HCT116 (cell line): Measurements from ENCODE around the gene DIPK1B. TPM values are rescaled to one million over a fixed set of nuclear protein-coding genes. Genes with fewer than 3 reads are reported as not detected.

ENCODE experiments used
- ATAC-seq: fragments of 200-7000 bp; cut with Tn5 transposase; 2 replicates; pipeline ENCODE4 v1.9.1; 2020; ENCODE audit warnings: mild to moderate bottlenecking, moderate library complexity
- BruUV-seq: library from RNA; stranded (reverse); fragments of 400-500 nt; replicated peaks from 2 replicates; lab custom pipeline; 2021; lab: Mats Ljungman, UMichigan
- CTCF ChIA-PET: fragments of 300-600 bp; sonication (Branson Sonifier 250); formaldehyde crosslinking; loops from one replicate; lab custom pipeline; 2021; ENCODE audit warnings: antibody characterized with exemption; lab: Charles Lee
- POLR2A ChIA-PET: fragments of 300-600, 350-600 bp; sonication (Branson Sonifier 250); formaldehyde crosslinking; loops from one replicate; lab custom pipeline; 2021; ENCODE audit warnings: antibody characterized with exemption; lab: Charles Lee
- RAD21 ChIA-PET, 2 experiments: fragments of 300-600 bp; sonication (Branson Sonifier 250); formaldehyde crosslinking; loops; one replicate each; lab custom pipeline; 2023; ENCODE audit warnings: low total read pairs in 2 of 2; ENCODE audit not compliant: uncharacterized antibody in 2 of 2, unreplicated experiment in 2 of 2, low non-redundant PET in 1 of 2; lab: Charles Lee
- DNase-seq: peaks from one replicate; pipeline ENCODE4 v3.0.0-alpha.2; 2010; ENCODE audit warnings: low read depth, low spot score
- H2AFZ ChIP-seq: fragments of 200-600 bp; shearing (Covaris generic), sonication (generic); 2 replicates; pipeline ENCODE4 v1.6.1; 2017; ENCODE audit warnings: low read depth, mixed run types, mixed read lengths, antibody characterized with exemption, low read length; ENCODE audit not compliant: poor library complexity, severe bottlenecking
- H3K27ac ChIP-seq: 2 replicates; pipeline ENCODE4 v1.5.1; 2012; ENCODE audit warnings: low read depth, low read length
- H3K27me3 ChIP-seq: fragments of 200-600 bp; sonication (generic); 2 replicates; pipeline ENCODE4 v1.6.1; 2016; ENCODE audit warnings: mixed run types, low read length, mixed read lengths; ENCODE audit not compliant: insufficient read depth
- H3K36me3 ChIP-seq, 2 experiments: fragments of 200-500 bp in 1 of 2; fragments of 200-600 bp in 1 of 2; sonication (Bioruptor generic) in 1 of 2; sonication (generic) in 1 of 2; 2 replicates each; pipeline versions ENCODE4 v1.5.1 to v1.6.1; 2014 to 2016; ENCODE audit warnings: low read length in 2 of 2, inconsistent platforms in 1 of 2, mixed read lengths in 1 of 2, mixed run types in 1 of 2; ENCODE audit not compliant: insufficient read depth in 2 of 2, control insufficient read depth in 1 of 2
- H3K4me1 ChIP-seq, 2 experiments: fragments of 200-600 bp in 1 of 2; sonication (generic) in 1 of 2; 2 replicates each; pipeline versions ENCODE4 v1.5.1 to v1.6.1; 2012 to 2017; ENCODE audit warnings: low read length in 2 of 2, inconsistent platforms in 1 of 2, mild to moderate bottlenecking in 1 of 2, mixed read lengths in 1 of 2, mixed run types in 1 of 2, moderate library complexity in 1 of 2; ENCODE audit not compliant: insufficient read depth in 2 of 2, control insufficient read depth in 1 of 2
- H3K4me2 ChIP-seq: fragments of 200-600 bp; sonication (generic); 2 replicates; pipeline ENCODE4 v1.6.1; 2017; ENCODE audit warnings: mixed run types, low read length, mixed read lengths
- H3K4me3 ChIP-seq, 2 experiments: fragments of 200-600 bp in 1 of 2; sonication (generic) in 1 of 2; replicated peaks in 1 of 2; 2 replicates each; pipeline ENCODE4 v1.5.1; 2011 to 2016; ENCODE audit warnings: low read length in 2 of 2, control low read depth in 1 of 2, low read depth in 1 of 2, mild to moderate bottlenecking in 1 of 2, mixed read lengths in 1 of 2, mixed run types in 1 of 2
- H3K79me2 ChIP-seq: fragments of 200-600 bp; sonication (generic); 2 replicates; pipeline ENCODE4 v1.6.1; 2017; ENCODE audit warnings: mild to moderate bottlenecking, mixed run types, low read length, moderate library complexity, mixed read lengths; ENCODE audit not compliant: insufficient read depth
- H3K9ac ChIP-seq: fragments of 200-600 bp; sonication (generic); 2 replicates; pipeline ENCODE4 v1.6.1; 2016; ENCODE audit warnings: low read length, mixed read lengths
- H3K9me2 ChIP-seq: fragments of 200-600 bp; sonication (generic), shearing (Covaris generic); 2 replicates; pipeline ENCODE4 v1.6.1; 2017; ENCODE audit warnings: mixed run types, mild to moderate bottlenecking, moderate library complexity; ENCODE audit not compliant: insufficient read depth
- H3K9me3 ChIP-seq, 2 experiments: fragments of 200-500 bp in 1 of 2; fragments of 200-600 bp in 1 of 2; sonication (Bioruptor generic) in 1 of 2; sonication (generic) in 1 of 2; 2 replicates each; pipeline ENCODE4 v1.6.1; 2014 to 2017; ENCODE audit warnings: low read length in 2 of 2, mixed read lengths in 2 of 2, inconsistent platforms in 1 of 2, low read depth in 1 of 2, mild to moderate bottlenecking in 1 of 2, mixed run types in 1 of 2, moderate library complexity in 1 of 2; ENCODE audit not compliant: control insufficient read depth in 1 of 2, insufficient read depth in 1 of 2
- H4K20me1 ChIP-seq: fragments of 200-600 bp; sonication (generic), shearing (Covaris generic); 2 replicates; pipeline ENCODE4 v1.6.1; 2017; ENCODE audit warnings: mixed run types, mild to moderate bottlenecking, moderate library complexity; ENCODE audit not compliant: insufficient read depth
- CBX3 ChIP-seq: IDR thresholded peaks from 2 replicates; pipeline ENCODE4 v1.6.1; 2012; ENCODE audit warnings: low read depth
- CEBPB ChIP-seq: IDR thresholded peaks from 2 replicates; pipeline ENCODE4 v1.6.1; 2012; ENCODE audit warnings: low read depth
- EGR1 ChIP-seq: IDR thresholded peaks from 2 replicates; pipeline ENCODE4 v1.6.1; 2012; ENCODE audit warnings: low read depth
- ELF1 ChIP-seq: IDR thresholded peaks from 2 replicates; pipeline ENCODE4 v1.6.1; 2012; ENCODE audit warnings: low read depth, borderline replicate concordance
- EZH2 ChIP-seq: fragments of 200-600 bp; sonication (generic); IDR thresholded peaks from 2 replicates; pipeline ENCODE4 v1.6.1; 2017; ENCODE audit warnings: antibody characterized with exemption, mixed run types
- JUND ChIP-seq: IDR thresholded peaks from 2 replicates; pipeline ENCODE4 v1.6.1; 2012
- POLR2A ChIP-seq: IDR thresholded peaks from 2 replicates; pipeline ENCODE4 v1.7.0; 2011; ENCODE audit warnings: borderline replicate concordance; ENCODE audit not compliant: insufficient read depth, insufficient read length; ENCODE audit errors: extremely low read depth
- POLR2AphosphoS5 ChIP-seq: IDR thresholded peaks from 2 replicates; pipeline ENCODE4 v1.6.1; 2011; ENCODE audit warnings: mild to moderate bottlenecking, low read depth, low read length, moderate library complexity
- SIN3A ChIP-seq: IDR thresholded peaks from 2 replicates; pipeline ENCODE4 v1.6.1; 2012; ENCODE audit warnings: low read depth
- SP1 ChIP-seq: IDR thresholded peaks from 2 replicates; pipeline ENCODE4 v1.6.1; 2012; ENCODE audit warnings: low read depth
- SRF ChIP-seq: IDR thresholded peaks from 2 replicates; pipeline ENCODE4 v1.6.1; 2012; ENCODE audit warnings: low read depth
- ZNF274 ChIP-seq: fragments of 200-500 bp; sonication (Bioruptor generic); IDR thresholded peaks from 2 replicates; pipeline ENCODE4 v1.6.1; 2014; ENCODE audit warnings: mild to moderate bottlenecking, low read depth, low read length, inconsistent platforms
- intact Hi-C: fragments of 100-400 bp; cut with micrococcal nuclease; formaldehyde crosslinking; loops from 2 replicates; pipeline ENCODE4 v1.10.0; 2022
- total RNA-seq: library from RNA; stranded (reverse); gene quantifications from one replicate; pipeline ENCODE4 v1.2.1, GENCODE V29; 2021; ENCODE audit not compliant: unreplicated experiment
- TF ChIP-seq, protein P1 (sequence below): IDR thresholded peaks from 2 replicates; pipeline ENCODE4 v1.6.1; 2012; ENCODE audit warnings: low read depth
- TF ChIP-seq, protein P2 (sequence below): IDR thresholded peaks from 2 replicates; pipeline ENCODE4 v1.6.1; 2012
- TF ChIP-seq, protein P3 (sequence below): IDR thresholded peaks from 2 replicates; pipeline ENCODE4 v1.6.1; 2012
- TF ChIP-seq, protein P4 (sequence below): IDR thresholded peaks from 2 replicates; pipeline ENCODE4 v1.6.1; 2011; ENCODE audit warnings: mild to moderate bottlenecking, low read length, moderate library complexity; ENCODE audit not compliant: insufficient replicate concordance; ENCODE audit errors: extremely low read depth

Gene DIPK1B
- total RNA-seq, 1 experiment from 2014 or later, result 15.6 TPM

DNA sequence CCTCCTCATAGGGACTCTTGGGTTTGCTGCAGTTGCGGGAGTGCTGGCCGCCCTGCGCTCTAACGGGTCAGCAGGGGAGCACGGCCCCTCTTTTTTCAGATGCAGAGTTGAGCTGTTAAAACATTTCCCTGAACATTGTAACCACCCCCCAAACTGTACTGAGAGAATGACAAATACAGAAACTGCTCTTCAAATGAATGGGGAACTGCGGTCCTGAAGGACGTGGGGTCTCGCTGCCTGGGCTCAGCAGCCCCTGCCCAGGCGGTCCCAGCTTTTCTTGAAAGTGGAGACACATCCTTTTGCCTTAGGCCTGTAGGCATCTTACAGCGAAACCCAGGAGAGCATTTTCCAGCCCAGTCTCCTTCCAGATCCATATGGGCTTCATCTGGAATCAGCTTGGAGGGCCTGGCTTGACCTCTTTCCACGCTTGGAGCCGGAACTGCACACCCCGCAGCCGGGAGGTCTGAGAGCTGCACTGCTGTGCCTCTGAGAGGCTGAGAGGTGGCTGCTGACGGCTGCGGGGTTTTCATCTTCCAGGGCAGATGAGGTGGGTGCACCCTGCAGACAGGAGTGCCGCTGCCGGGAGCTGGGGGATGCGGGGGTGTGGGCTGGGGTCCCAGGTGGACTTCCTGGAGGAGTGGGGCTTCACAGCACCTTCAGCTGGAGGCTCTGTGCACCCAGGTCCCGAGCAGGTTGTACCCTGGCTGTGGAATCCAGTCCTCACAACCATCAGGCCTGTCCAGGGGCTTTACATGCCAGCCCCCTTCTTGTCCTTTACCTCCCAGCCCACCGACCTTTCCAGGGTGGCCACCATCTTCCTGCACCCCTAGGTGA, 23.9 kb upstream of the DIPK1B start:
- TF ChIP-seq ZNF274 (no peak), ELF1 (no peak), SRF (no peak), JUND (no peak), SIN3A (no peak), EZH2 (no peak), POLR2A (no peak), POLR2AphosphoS5 (no peak), SP1 (no peak), CBX3 (no peak), EGR1 (no peak), CEBPB (no peak)
- TF ChIP-seq, protein P1, sequence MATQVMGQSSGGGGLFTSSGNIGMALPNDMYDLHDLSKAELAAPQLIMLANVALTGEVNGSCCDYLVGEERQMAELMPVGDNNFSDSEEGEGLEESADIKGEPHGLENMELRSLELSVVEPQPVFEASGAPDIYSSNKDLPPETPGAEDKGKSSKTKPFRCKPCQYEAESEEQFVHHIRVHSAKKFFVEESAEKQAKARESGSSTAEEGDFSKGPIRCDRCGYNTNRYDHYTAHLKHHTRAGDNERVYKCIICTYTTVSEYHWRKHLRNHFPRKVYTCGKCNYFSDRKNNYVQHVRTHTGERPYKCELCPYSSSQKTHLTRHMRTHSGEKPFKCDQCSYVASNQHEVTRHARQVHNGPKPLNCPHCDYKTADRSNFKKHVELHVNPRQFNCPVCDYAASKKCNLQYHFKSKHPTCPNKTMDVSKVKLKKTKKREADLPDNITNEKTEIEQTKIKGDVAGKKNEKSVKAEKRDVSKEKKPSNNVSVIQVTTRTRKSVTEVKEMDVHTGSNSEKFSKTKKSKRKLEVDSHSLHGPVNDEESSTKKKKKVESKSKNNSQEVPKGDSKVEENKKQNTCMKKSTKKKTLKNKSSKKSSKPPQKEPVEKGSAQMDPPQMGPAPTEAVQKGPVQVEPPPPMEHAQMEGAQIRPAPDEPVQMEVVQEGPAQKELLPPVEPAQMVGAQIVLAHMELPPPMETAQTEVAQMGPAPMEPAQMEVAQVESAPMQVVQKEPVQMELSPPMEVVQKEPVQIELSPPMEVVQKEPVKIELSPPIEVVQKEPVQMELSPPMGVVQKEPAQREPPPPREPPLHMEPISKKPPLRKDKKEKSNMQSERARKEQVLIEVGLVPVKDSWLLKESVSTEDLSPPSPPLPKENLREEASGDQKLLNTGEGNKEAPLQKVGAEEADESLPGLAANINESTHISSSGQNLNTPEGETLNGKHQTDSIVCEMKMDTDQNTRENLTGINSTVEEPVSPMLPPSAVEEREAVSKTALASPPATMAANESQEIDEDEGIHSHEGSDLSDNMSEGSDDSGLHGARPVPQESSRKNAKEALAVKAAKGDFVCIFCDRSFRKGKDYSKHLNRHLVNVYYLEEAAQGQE, result no peak
- TF ChIP-seq, protein P2, sequence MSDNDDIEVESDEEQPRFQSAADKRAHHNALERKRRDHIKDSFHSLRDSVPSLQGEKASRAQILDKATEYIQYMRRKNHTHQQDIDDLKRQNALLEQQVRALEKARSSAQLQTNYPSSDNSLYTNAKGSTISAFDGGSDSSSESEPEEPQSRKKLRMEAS, result no peak
- TF ChIP-seq, protein P3, sequence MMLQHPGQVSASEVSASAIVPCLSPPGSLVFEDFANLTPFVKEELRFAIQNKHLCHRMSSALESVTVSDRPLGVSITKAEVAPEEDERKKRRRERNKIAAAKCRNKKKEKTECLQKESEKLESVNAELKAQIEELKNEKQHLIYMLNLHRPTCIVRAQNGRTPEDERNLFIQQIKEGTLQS, result no peak
- TF ChIP-seq, protein P4, sequence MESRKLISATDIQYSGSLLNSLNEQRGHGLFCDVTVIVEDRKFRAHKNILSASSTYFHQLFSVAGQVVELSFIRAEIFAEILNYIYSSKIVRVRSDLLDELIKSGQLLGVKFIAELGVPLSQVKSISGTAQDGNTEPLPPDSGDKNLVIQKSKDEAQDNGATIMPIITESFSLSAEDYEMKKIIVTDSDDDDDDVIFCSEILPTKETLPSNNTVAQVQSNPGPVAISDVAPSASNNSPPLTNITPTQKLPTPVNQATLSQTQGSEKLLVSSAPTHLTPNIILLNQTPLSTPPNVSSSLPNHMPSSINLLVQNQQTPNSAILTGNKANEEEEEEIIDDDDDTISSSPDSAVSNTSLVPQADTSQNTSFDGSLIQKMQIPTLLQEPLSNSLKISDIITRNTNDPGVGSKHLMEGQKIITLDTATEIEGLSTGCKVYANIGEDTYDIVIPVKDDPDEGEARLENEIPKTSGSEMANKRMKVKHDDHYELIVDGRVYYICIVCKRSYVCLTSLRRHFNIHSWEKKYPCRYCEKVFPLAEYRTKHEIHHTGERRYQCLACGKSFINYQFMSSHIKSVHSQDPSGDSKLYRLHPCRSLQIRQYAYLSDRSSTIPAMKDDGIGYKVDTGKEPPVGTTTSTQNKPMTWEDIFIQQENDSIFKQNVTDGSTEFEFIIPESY, result no peak
- ChIA-PET POLR2A (no interaction called here), CTCF (interaction anchor here (0.7 kb wide), 1 partner anchor 205 kb away, joined by 3 read pairs; no protein-coding TSS in a partner anchor)

More for the DNA sequence above, 23.9 kb upstream of the DIPK1B start:
- Histone ChIP-seq H3K4me3 (no peak overlapping the region), H2AFZ (no peak overlapping the region), H3K9ac (peak overlapping the region; percentile 91), H3K9me2 (no peaks in the 10 kb centered on the region), H3K4me2 (peak overlapping the region; percentile 97), H3K4me1 (peaks cover 43 to 62% of the 10 kb centered on the region in 2 experiments), H3K9me3 (no peaks in the 10 kb centered on the region), H3K79me2 (peaks cover 32% of the 10 kb centered on the region), H3K27ac (peak overlapping the region; percentile 48; the same call in 1 of the 2 replicates), H4K20me1 (no peaks in the 10 kb centered on the region), H3K36me3 (no peaks in the 10 kb centered on the region), H3K27me3 (no peaks in the 10 kb centered on the region)
- intact Hi-C loops, result no loop called here
- no peak for ATAC-seq
- no peak for DNase-seq
- BruUV-seq, result no TSS peak
- RAD21 ChIA-PET, result no interaction called here
